Raji (cell line): ENCODE data around the gene ARSD.

Experiments
- POLR2A ChIP-seq: IDR thresholded peaks from 2 replicates; pipeline ENCODE4 v1.6.1; 2011; ENCODE audit warnings: low read depth, low read length, control low read depth; ENCODE audit not compliant: insufficient read depth

ARSD gene

GRCh38 chrX:2902841-2903240 is 26.3 kb downstream of the ARSD start:
- TF ChIP-seq POLR2A: no peak

- TF ChIP-seq POLR2A: no peak
Measured at GRCh38 chrX:2901367-2902036, 27.6 kb downstream of the ARSD start.

- TF ChIP-seq POLR2A: no peak
Measured at GRCh38 chrX:2898846-2899512, 30.2 kb downstream of the ARSD start.

GRCh38 chrX:2897311-2897689 is 31.8 kb downstream of the ARSD start:
- no peak for TF ChIP-seq POLR2A

DNA sequence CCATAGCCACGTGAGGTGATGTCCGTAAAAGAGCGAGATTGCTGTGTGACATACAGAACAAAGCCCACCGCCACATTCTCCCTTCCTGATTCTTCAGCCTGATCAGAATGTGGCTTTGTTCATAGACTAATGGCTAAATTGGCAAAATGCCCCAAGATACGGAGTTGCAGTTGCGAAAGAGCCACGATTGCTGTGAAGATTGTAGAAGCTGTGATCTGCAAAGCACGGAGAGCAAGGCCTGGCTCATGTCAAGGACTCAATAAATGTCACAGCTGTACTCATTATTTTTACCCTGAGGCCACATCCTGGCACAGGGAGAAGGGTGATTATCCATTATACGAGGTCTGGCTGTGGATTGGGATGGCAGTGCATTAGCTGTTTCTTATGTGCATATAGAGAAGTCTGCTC is 34.2 kb downstream of the ARSD start:
- no peak for TF ChIP-seq POLR2A

- TF ChIP-seq POLR2A: no peak
Measured at GRCh38 chrX:2892816-2893215, 36.3 kb downstream of the ARSD start.

- TF ChIP-seq POLR2A: no peak
Measured at GRCh38 chrX:2889045-2889605, 40.0 kb downstream of the ARSD start.

- no peak for TF ChIP-seq POLR2A
Measured at GRCh38 chrX:2888309-2888708, 40.8 kb downstream of the ARSD start.

- no peak for TF ChIP-seq POLR2A
Measured at GRCh38 chrX:2883770-2884169, 45.4 kb downstream of the ARSD start.

- TF ChIP-seq POLR2A: no peak
Measured at GRCh38 chrX:2879670-2880069, 49.5 kb downstream of the ARSD start.

- TF ChIP-seq POLR2A: no peak
Measured at GRCh38 chrX:2878563-2878962, 50.6 kb downstream of the ARSD start.

- TF ChIP-seq POLR2A: no peak
Measured at GRCh38 chrX:2875798-2876399, 53.2 kb downstream of the ARSD start.

GRCh38 chrX:2875136-2875481 is 54.0 kb downstream of the ARSD start:
- no peak for TF ChIP-seq POLR2A

- TF ChIP-seq POLR2A: no peak
Measured at GRCh38 chrX:2874222-2875135, 54.7 kb downstream of the ARSD start.

DNA sequence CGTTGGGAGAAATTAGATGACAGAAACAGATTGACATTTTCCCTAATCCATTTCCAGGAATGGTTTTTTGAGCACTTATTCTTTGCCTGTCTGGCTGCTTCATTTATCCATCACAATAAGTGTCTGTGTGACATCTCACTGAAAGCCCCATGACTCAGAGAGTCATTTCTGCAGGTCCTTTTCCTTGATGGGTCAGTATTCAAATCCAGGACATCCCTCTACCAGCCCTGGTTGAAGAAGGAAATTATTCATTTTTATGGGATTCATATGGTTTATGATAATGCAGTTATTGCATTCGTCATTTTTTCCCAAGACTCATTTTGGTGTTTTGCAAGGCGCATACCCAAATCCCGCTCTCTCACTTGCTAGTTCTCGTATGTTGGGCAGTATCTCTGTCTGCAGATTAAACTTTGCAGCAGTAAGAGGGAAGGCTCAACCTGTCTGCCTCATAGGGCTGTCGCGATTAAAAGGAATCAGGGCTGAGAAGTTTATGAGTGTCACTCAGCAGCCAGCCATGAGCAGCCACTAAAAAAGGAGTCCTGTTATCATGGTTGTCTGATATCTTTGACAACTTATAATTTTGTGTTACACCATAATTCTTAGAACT is 56.4 kb downstream of the ARSD start:
- no peak for TF ChIP-seq POLR2A
